PFSK-1 (cell line): ENCODE data around the gene SLC24A4.

Experiments used
- SIN3A ChIP-seq: IDR thresholded peaks from 2 replicates; pipeline ENCODE4 v1.6.1; 2012; ENCODE audit warnings: mild to moderate bottlenecking, low read length, moderate library complexity, borderline replicate concordance; ENCODE audit not compliant: insufficient read depth
- TAF1 ChIP-seq: IDR thresholded peaks from 2 replicates; pipeline ENCODE4 v1.6.1; 2012; ENCODE audit warnings: low read length, control low read depth, borderline replicate concordance; ENCODE audit not compliant: insufficient read depth
- TF ChIP-seq, protein P1 (sequence below), 2 experiments: IDR thresholded peaks; 2 replicates each; pipeline versions ENCODE4 v1.6.1 to v1.8.0; 2011 to 2012; ENCODE audit warnings: low read depth in 2 of 2, low read length in 2 of 2, control low read depth in 1 of 2, inconsistent platforms in 1 of 2, mild to moderate bottlenecking in 1 of 2, moderate library complexity in 1 of 2; ENCODE audit not compliant: insufficient read depth in 1 of 2

DNA sequence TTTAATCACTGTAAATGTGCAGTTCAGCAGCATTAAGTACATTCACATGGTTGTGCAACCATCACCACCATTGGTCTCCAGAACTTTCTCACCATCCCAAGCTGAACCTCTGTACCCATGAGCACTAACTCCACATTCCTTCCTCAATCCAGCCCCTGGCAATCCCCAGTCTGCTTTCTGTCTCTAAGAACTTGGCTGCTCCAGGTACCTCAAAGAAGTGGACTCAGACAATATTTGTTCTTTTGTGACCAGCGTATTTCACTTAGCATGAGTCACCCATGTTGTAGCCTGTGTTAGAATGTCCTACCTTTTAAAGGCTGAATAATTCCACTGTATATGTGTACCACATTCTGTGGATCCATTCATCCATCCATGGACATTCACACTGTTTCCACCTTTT is 64.6 kb downstream of the SLC24A4 start:
- no peak for TF ChIP-seq SIN3A
- TF ChIP-seq TAF1 = no peak
- TF ChIP-seq, protein P1, sequence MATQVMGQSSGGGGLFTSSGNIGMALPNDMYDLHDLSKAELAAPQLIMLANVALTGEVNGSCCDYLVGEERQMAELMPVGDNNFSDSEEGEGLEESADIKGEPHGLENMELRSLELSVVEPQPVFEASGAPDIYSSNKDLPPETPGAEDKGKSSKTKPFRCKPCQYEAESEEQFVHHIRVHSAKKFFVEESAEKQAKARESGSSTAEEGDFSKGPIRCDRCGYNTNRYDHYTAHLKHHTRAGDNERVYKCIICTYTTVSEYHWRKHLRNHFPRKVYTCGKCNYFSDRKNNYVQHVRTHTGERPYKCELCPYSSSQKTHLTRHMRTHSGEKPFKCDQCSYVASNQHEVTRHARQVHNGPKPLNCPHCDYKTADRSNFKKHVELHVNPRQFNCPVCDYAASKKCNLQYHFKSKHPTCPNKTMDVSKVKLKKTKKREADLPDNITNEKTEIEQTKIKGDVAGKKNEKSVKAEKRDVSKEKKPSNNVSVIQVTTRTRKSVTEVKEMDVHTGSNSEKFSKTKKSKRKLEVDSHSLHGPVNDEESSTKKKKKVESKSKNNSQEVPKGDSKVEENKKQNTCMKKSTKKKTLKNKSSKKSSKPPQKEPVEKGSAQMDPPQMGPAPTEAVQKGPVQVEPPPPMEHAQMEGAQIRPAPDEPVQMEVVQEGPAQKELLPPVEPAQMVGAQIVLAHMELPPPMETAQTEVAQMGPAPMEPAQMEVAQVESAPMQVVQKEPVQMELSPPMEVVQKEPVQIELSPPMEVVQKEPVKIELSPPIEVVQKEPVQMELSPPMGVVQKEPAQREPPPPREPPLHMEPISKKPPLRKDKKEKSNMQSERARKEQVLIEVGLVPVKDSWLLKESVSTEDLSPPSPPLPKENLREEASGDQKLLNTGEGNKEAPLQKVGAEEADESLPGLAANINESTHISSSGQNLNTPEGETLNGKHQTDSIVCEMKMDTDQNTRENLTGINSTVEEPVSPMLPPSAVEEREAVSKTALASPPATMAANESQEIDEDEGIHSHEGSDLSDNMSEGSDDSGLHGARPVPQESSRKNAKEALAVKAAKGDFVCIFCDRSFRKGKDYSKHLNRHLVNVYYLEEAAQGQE (IDR thresholded peaks at IDR 0.05; ENCODE audit: insufficient read depth in 1 of 2, low read depth in 2 of 2, low read length in 2 of 2) = no peak
